ENCODE results near the gene C3.
A peak's percentile ranks its signal among the peaks of the same experiment; 100 is the strongest.
"Not testable (repeated sequence)": the region's sequence is repeated elsewhere in the genome, so short reads cannot be mapped to it uniquely, and the experiment has no call there.

Gene C3

DNA sequence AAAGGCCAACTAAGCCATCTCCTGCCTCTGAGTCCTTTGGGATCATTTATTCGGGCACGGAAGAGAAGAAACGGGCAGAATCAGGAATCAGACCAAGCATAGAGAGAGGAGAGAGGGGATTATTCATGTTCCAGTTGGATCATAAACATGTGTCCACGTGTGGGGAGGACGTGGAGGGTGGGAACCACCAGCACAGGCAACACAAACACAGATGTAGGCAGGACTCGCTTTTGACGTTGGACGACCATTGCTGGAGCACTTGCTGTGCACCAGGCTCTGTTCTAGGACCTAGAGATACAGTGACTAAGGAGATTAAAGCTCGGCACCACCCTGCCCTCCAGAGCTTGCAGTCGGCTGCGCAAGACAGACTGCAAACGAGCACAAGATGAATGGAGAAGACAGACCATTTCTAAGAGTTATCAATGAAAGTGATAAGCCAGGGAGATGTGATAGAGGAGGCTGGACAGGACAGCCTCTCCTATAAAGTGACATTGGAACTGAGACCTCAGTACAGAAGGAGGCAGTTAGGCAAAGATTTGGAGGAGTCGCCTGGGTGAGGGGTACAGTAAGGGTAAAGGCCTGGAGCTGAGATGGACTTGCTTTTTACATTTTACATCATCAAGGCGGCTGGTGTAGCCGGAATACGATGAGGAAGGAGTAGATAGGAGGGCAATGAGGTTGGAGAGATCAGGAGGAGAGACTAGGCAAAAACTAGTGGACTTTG is 46.1 kb upstream of the C3 start:
- no peaks in the 10 kb centered on the region for H3K9me3 ChIP-seq (ENCODE audit: severe bottlenecking)
- H3K36me3 ChIP-seq: no peaks in the 10 kb centered on the region
- H3K27me3 ChIP-seq (ENCODE audit: insufficient read depth, low read depth, severe bottlenecking): peaks cover 14% of the 10 kb centered on the region
- H3K4me3 ChIP-seq (ENCODE audit: low read depth, low read length): peak overlapping the region; percentile 36
- no peak for DNase-seq
- TF ChIP-seq, protein P1, sequence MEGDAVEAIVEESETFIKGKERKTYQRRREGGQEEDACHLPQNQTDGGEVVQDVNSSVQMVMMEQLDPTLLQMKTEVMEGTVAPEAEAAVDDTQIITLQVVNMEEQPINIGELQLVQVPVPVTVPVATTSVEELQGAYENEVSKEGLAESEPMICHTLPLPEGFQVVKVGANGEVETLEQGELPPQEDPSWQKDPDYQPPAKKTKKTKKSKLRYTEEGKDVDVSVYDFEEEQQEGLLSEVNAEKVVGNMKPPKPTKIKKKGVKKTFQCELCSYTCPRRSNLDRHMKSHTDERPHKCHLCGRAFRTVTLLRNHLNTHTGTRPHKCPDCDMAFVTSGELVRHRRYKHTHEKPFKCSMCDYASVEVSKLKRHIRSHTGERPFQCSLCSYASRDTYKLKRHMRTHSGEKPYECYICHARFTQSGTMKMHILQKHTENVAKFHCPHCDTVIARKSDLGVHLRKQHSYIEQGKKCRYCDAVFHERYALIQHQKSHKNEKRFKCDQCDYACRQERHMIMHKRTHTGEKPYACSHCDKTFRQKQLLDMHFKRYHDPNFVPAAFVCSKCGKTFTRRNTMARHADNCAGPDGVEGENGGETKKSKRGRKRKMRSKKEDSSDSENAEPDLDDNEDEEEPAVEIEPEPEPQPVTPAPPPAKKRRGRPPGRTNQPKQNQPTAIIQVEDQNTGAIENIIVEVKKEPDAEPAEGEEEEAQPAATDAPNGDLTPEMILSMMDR (IDR thresholded peaks at IDR 0.05; ENCODE audit: low read depth, low read length): no peak
- no peak overlapping the region for H3K27ac ChIP-seq

DNA sequence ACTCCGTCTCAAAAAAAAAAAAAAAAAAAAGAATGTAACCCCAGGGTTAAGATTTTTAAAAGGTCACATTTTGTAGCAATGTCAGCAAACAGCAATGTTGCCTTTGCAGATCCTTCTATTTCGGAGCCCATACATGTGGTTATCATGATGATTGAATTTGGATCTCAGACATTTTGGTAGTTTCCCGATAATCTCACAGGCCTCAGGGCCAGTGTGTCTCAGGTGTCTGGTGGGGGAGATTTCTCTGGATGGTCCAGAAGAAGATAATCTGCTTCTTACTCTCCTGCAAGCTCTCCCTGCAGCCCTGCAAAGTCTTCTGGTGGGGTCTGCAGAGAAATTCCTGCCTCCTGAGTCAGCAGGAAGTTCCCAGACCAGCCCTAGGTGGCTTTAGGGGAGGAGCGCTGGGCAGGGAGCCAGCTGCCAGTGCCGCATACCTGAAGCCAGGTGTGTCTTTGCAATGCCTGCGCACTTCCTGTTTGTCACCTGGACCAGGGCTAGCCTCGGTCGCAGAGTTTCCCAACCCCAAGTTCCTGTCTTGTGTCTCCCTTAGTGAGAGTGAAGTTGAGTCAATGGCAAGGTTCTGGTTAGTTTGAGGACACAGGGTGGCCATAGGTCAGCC is 45.4 kb upstream of the C3 start:
- Histone ChIP-seq H3K9me3 (ENCODE audit: severe bottlenecking) (peaks cover 3% of the 10 kb centered on the region), H3K27me3 (ENCODE audit: insufficient read depth, low read depth, severe bottlenecking) (peaks cover 14% of the 10 kb centered on the region), H3K36me3 (no peaks in the 10 kb centered on the region), H3K27ac (no peak overlapping the region), H3K4me3 (ENCODE audit: low read depth, low read length) (no peak overlapping the region)
- TF ChIP-seq, protein P1 (IDR thresholded peaks at IDR 0.05; ENCODE audit: low read depth, low read length): no peak
- DNase-seq: no peak

DNA sequence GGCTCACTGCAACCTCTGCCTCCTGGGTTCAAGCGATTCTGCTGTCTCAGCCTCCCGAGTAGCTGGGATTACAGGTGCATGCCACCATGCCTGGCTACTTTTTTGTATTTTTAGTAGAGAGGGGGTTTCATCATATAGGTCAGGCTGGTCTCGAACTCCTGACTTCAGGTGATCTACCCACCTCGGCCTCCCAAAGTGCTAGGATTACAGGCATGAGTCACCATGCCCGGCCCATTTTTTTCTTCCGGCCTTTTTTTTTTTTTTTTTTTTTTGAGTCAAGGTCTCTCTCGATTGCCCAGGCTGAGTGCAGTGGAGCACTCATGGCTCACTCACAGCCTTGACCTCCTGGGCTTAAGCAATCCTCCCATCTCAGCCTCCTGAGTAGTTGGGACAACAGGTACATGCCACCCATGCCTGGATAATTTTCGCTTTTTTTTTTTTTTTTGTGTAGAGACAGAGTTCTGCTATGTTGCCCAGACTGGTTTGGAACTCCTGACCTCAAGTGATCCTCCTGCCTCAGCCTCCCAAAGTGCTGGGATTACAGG is 41.9 kb upstream of the C3 start:
- not testable (repeated sequence) for H3K4me3 ChIP-seq (ENCODE audit: low read depth, low read length); H3K27me3 ChIP-seq (ENCODE audit: insufficient read depth, low read depth, severe bottlenecking); H3K9me3 ChIP-seq (ENCODE audit: severe bottlenecking); H3K36me3 ChIP-seq; H3K27ac ChIP-seq; DNase-seq

DNA sequence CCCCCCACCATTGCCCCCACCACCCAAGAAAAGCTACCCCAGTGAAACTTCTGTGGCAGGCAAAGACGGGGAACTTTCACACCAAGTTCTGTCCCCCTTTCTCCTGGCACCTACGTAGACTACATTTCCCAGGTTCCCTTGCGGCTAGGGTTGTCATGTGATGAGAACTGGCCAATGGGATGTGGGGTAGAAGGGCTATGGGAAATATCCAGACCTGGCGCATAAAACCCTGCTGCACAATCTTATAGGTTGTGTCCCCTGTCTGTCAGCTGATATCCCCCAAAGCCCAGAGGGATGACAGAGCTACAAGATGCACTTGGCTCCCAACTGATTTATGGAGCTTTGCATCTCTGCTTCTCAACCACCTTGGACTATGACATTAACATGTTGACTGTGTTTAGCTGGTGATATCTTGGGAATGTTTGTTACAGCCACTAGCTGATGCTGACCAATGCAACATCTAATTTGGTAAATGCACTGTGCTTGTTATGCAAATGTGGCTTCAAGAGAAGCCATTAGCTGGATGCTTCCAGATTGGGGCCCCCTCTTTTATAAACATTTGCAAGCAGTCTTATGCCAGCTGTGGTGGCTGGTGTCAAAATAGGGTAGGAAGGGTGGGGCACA is 40.7 kb upstream of the C3 start:
- H3K27me3 ChIP-seq (ENCODE audit: insufficient read depth, low read depth, severe bottlenecking): no peaks in the 10 kb centered on the region
- no peaks in the 10 kb centered on the region for H3K36me3 ChIP-seq
- TF ChIP-seq, protein P1 (IDR thresholded peaks at IDR 0.05; ENCODE audit: low read depth, low read length): no peak
- peaks cover 3% of the 10 kb centered on the region for H3K9me3 ChIP-seq (ENCODE audit: severe bottlenecking)
- no peak overlapping the region for H3K4me3 ChIP-seq (ENCODE audit: low read depth, low read length)
- H3K27ac ChIP-seq: no peak overlapping the region
- peak; percentile 25 for DNase-seq

DNA sequence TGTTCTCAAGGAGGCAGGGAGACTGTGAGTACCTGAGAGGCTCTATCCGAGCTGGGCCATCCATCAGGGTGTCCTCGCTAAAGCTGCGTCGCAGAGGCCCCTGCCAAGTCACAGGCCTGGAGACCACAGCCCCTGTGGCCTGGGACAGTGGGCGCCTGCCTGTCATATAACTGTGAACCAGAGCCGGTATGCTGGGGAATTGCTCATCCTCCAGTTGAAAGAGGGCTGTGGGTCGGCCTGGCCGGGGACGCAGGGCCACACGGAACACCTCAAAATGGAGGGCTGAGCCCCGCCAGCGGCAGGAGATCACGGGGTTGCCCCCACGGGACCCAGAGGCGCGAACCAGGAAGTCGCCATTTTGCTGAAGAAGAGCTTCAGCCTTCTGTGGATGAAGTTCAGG is 40.2 kb upstream of the C3 start:
- no peak overlapping the region for H3K27ac ChIP-seq
- no peak for DNase-seq
- H3K36me3 ChIP-seq: no peaks in the 10 kb centered on the region
- peaks cover 3% of the 10 kb centered on the region for H3K9me3 ChIP-seq (ENCODE audit: severe bottlenecking)
- no peak overlapping the region for H3K4me3 ChIP-seq (ENCODE audit: low read depth, low read length)
- H3K27me3 ChIP-seq (ENCODE audit: insufficient read depth, low read depth, severe bottlenecking): no peaks in the 10 kb centered on the region
- TF ChIP-seq, protein P1 (IDR thresholded peaks at IDR 0.05; ENCODE audit: low read depth, low read length): no peak
